ENCODE measurements around the gene ECSIT. TPM values are rescaled to one million over a fixed set of nuclear protein-coding genes. Genes with fewer than 3 reads are reported as not detected.

Gene ECSIT
- total RNA-seq, 1 donor from 2014 or later: 58.9 TPM

DNA sequence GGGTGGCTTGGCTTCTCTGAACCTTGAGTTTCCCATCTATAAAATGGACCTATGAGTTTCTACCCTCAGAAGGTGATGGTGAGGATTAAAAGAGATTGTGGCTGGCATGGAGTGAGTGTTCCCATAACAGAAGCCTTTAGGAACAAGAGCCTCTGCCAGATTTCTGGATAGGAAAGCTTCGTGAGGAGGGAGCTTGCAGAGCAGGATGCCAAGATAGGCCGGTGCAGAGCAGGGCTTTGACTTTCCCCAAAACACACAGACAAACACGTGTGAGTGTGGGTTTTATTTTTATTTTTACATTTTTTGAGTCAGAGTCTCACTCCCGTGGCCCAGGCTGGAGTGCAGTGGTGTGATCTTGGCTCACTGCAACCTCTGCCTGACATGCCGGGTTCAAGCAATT lies 6.0 kb upstream of the ECSIT start:
- no peak overlapping the region for H3K4me3 ChIP-seq (ENCODE audit: low read depth, low read length)
- TF ChIP-seq, protein P1, sequence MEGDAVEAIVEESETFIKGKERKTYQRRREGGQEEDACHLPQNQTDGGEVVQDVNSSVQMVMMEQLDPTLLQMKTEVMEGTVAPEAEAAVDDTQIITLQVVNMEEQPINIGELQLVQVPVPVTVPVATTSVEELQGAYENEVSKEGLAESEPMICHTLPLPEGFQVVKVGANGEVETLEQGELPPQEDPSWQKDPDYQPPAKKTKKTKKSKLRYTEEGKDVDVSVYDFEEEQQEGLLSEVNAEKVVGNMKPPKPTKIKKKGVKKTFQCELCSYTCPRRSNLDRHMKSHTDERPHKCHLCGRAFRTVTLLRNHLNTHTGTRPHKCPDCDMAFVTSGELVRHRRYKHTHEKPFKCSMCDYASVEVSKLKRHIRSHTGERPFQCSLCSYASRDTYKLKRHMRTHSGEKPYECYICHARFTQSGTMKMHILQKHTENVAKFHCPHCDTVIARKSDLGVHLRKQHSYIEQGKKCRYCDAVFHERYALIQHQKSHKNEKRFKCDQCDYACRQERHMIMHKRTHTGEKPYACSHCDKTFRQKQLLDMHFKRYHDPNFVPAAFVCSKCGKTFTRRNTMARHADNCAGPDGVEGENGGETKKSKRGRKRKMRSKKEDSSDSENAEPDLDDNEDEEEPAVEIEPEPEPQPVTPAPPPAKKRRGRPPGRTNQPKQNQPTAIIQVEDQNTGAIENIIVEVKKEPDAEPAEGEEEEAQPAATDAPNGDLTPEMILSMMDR (conservative IDR thresholded peaks at IDR 0.05; ENCODE audit: low read depth, low read length): no peak
- DNase-seq (ENCODE audit: low read depth): no peak

DNA sequence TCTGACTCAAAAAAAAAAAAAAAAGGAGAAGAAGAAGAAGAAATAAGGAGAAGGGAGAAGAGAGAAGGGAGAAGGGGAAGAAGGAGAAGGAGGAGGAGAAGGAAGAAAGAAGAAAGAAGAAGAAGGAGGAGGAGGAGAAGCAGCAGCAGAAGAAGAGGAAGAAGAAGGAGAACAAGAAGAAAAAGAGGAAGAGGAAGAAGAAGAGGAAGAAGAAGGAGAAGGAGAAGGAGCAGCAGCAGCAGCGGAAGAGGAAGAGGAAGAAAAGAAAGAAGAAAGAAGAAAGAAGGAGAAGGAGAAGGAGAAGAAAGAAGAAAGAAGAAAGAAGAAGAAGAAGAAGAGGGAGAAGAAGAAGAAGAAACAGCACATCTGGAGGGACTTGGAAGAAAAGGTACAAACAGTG lies 5.6 kb upstream of the ECSIT start:
- no peak overlapping the region for H3K4me3 ChIP-seq (ENCODE audit: low read depth, low read length)
- no peak for DNase-seq (ENCODE audit: low read depth)
- TF ChIP-seq, protein P1 (conservative IDR thresholded peaks at IDR 0.05; ENCODE audit: low read depth, low read length): no peak

DNA sequence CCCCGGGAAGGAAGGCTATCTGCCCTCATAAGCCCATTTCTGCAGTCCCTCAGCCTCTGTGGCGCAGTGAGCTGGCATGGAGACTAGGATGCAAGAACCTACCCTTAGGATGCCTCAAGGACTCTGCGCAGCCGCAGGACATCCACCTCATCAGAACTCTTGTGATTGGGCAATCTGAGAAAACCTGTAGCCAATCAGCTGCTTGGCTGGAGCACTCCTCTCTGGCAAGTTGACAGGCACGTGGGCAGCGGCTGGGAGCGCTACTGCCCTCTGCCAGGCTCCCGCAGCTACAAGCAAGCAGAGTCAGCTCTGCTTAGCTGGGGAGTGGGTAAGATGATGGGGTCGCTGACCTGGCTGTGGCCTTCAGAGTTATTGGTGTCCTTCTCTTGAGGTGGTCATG lies 1.5 kb upstream of the ECSIT start:
- DNase-seq (ENCODE audit: low read depth): peak; percentile 59
- H3K4me3 ChIP-seq (ENCODE audit: low read depth, low read length): no peak overlapping the region
- TF ChIP-seq, protein P1 (conservative IDR thresholded peaks at IDR 0.05; ENCODE audit: low read depth, low read length): peak; percentile 44

DNA sequence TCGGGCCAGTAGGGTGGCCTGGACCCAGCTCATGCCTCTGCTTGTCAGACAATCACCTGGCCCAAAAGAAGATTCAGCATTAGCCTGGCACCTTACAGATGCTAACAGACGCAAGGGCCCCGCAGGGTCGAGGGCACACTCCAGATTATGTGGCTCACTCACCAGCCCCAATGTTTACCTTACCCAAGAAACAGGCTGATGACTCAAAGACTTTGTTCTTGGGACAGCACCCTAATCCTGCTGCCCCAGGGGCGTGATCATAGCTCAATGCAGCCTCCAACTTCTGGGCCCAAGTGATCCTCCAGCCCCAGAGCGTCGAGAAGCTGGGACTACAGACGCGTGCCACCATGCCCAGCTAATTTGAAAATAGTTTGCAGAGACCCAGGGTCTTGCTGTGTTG lies 9.8 kb downstream of the ECSIT start:
- DNase-seq (ENCODE audit: low read depth): no peak
- no peak overlapping the region for H3K4me3 ChIP-seq (ENCODE audit: low read depth, low read length)
- TF ChIP-seq, protein P1 (conservative IDR thresholded peaks at IDR 0.05; ENCODE audit: low read depth, low read length): no peak

DNA sequence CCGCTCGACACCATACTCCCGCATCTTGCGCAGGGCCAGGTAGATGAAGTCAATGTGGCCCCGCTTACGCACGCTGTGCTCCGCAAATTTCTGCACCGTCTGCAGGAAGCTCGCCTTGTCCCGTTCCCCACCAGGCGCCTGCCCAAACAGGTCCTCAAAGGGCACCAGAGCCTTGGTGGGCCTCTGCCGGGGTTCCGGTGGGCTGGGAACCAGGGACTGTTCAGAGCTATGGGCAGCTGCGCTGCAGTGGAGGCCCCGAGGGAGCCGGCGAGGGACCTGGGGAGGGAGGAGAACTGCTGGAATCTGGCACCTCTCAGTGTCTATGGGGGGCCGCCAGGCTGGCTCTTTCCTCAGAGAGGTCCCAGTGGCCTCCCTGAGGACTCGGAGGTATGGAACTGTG lies 15.0 kb downstream of the ECSIT start:
- TF ChIP-seq, protein P1 (conservative IDR thresholded peaks at IDR 0.05; ENCODE audit: low read depth, low read length): no peak
- H3K4me3 ChIP-seq (ENCODE audit: low read depth, low read length): no peak overlapping the region
- no peak for DNase-seq (ENCODE audit: low read depth)

DNA sequence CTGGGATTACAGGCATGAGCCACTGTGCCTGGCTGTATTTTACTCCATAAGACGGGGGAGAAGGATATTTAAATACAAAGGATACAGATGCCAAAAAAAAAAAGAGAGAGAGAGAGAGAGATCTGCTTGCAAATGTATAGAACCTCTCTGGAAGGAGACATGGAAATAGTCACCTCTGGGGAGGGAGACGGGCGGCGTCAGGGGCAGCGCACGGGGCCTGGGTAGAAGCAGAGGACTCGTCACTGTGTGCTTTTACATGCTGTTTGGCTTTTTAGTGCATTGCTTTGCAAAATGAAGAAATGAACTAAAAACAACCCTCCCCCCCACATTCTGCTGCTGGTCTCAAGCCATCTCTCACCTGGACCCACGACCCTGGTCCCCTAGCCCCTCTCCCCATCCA lies 18.5 kb downstream of the ECSIT start:
- no peak for DNase-seq (ENCODE audit: low read depth)
- TF ChIP-seq, protein P1 (conservative IDR thresholded peaks at IDR 0.05; ENCODE audit: low read depth, low read length): no peak
- H3K4me3 ChIP-seq (ENCODE audit: low read depth, low read length): no peak overlapping the region

DNA sequence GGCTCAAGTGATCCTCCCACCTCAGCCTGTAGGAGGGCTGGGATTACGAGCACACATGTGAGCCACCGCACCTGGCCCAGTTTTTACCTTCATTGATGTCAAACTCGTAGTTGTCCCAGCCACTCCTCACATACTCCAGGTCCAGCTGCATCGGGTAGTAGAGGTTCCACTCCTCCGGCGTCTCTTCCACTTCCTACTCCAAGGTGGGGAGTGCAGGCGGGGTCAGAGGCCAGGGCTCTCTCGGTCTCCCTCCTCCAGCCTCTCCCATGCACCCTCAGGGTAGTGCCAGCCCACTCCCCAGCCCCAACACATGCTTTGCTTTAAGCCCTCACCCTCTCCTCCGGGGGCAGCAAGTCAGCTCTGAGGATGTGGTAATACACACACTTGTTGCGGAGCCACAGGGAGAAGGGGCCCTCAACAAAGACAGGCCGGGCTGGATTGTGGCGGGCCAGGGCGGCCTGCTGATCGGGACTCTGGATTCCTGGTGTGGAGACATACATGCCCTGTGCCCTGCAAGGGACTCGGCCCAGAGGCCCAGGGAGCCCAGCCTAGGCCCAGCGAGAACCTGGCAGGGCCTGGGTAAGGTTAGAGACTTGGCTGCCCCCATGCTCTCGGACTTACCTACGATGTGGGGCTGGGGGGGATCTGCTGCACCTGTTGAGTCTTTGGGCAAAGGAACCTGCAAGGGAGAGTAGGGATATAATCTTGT lies 21.4 kb downstream of the ECSIT start:
- no peak for DNase-seq (ENCODE audit: low read depth)
- H3K4me3 ChIP-seq (ENCODE audit: low read depth, low read length): no peak overlapping the region
- TF ChIP-seq, protein P1 (conservative IDR thresholded peaks at IDR 0.05; ENCODE audit: low read depth, low read length): no peak

All from epithelial cell of proximal tubule (primary cell).